Activated naive CD4-positive, alpha-beta T cell treated with anti-CD3 and anti-CD28 coated beads, Interleukin-2, amount 50 U/mL, for 24 hours (primary cell): Measurements from ENCODE around the gene RBM15.

Experiments used
- H3K27ac Mint-ChIP-seq: one replicate; pipeline ENCODE4 v1.8.0; 2021; ENCODE audit warnings: mild to moderate bottlenecking, mixed read lengths
- H3K27me3 Mint-ChIP-seq: one replicate; pipeline ENCODE4 v1.8.0; 2021; ENCODE audit warnings: mixed read lengths
- H3K36me3 Mint-ChIP-seq: one replicate; pipeline ENCODE4 v1.8.0; 2021; ENCODE audit warnings: mixed read lengths
- H3K4me1 Mint-ChIP-seq: one replicate; pipeline ENCODE4 v1.8.0; 2021; ENCODE audit warnings: mixed read lengths
- H3K4me3 Mint-ChIP-seq: one replicate; pipeline ENCODE4 v1.8.0; 2021; ENCODE audit warnings: mild to moderate bottlenecking, mixed read lengths
- H3K9me3 Mint-ChIP-seq: one replicate; pipeline ENCODE4 v1.8.0; 2021; ENCODE audit warnings: mixed read lengths

RBM15 gene

DNA sequence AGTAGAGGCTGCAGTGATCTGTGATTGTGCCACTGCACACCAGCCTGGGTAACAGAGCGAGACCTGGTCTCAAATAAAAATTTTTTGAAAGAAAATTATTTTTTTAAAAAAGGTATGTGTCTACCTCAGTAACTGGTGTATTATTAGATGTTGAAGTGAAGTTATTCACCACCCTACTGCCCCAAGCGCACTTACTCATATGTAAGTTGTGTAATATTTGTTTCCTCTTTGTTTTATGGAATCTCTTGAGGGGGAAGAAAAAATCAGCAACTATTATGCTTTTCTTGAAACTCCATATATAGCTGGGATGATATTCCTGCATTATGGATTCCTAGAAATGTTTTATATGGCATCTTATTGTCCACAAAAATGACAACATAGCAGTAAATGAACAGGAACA lies 21.3 kb downstream of the RBM15 start:
- H3K9me3 Mint-ChIP-seq, result no peaks in the 10 kb centered on the region
- no peak overlapping the region for H3K27ac Mint-ChIP-seq
- H3K27me3 Mint-ChIP-seq, result no peaks in the 10 kb centered on the region
- peaks cover 11% of the 10 kb centered on the region for H3K4me1 Mint-ChIP-seq
- H3K36me3 Mint-ChIP-seq, result peaks cover 11% of the 10 kb centered on the region
- no peak overlapping the region for H3K4me3 Mint-ChIP-seq

DNA sequence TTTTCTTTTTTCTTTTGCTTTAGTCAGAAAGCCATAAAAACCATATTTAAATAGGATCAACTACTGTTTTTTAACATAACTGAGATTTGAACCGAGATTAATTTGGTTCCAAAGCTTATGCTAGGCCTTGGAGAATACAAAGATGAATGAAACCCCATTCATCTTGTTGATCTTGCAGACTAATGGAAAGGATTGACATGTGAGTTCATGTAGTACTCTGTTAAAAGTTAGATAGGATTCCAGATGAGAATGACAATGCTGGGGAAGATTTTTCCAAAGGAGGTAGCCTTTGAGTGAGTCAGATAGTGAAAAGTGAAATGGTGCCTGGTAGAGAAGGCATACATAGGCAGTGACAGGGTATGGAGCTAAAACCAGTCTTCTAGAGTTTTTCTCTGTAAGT lies 22.7 kb downstream of the RBM15 start:
- no peak overlapping the region for H3K27ac Mint-ChIP-seq
- no peak overlapping the region for H3K4me3 Mint-ChIP-seq

DNA sequence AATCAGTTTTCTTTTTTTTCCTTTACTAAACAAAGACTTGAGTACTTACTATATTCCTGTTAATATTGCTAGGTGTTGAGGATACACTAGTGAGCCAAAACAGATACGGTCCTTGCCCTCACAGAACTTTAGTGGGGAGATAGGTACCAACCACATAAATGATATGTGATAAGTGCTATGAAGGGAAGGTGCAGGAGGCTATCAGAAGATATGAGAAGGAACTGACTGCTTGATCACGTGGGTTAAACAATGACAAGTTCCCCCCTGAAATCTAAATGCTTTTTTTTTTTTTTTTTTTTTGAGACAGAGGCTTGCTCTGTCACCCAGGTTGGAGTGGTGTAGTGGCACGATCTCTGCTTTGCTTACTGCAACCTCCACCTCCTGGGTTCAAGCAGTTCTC lies 25.0 kb downstream of the RBM15 start:
- H3K27ac Mint-ChIP-seq, result no peak overlapping the region
- H3K4me3 Mint-ChIP-seq, result no peak overlapping the region
- no peaks in the 10 kb centered on the region for H3K4me1 Mint-ChIP-seq
- H3K27me3 Mint-ChIP-seq, result no peaks in the 10 kb centered on the region
- H3K9me3 Mint-ChIP-seq, result no peaks in the 10 kb centered on the region
- peaks cover 3% of the 10 kb centered on the region for H3K36me3 Mint-ChIP-seq

More for the DNA sequence above, 22.7 kb downstream of the RBM15 start:
- Mint-ChIP-seq H3K36me3 (peaks cover 3% of the 10 kb centered on the region), H3K27me3 (no peaks in the 10 kb centered on the region), H3K9me3 (no peaks in the 10 kb centered on the region), H3K4me1 (no peaks in the 10 kb centered on the region)

DNA sequence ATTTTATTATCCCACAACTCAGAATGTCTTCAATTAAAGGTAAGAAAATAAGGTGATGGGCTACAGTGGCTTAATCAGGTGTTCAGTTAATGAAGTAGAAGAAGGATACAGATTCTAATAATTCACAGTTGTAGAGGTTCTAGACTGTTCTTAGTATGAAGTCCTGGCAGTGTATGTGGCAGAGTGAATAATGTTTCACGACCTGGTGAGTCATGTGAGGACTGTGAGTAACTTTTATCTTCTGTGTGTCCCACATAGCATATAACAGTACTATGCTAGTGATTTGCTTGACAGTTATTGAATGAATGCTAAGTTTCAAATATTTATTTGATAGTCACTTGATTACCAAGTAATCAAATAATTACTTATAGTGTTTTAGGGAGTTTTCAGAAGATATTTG lies 31.6 kb downstream of the RBM15 start:
- no peaks in the 10 kb centered on the region for H3K9me3 Mint-ChIP-seq
- no peaks in the 10 kb centered on the region for H3K27me3 Mint-ChIP-seq
- H3K4me1 Mint-ChIP-seq, result peaks cover 15% of the 10 kb centered on the region
- no peak overlapping the region for H3K4me3 Mint-ChIP-seq
- no peak overlapping the region for H3K27ac Mint-ChIP-seq
- H3K36me3 Mint-ChIP-seq, result peaks cover 2% of the 10 kb centered on the region

DNA sequence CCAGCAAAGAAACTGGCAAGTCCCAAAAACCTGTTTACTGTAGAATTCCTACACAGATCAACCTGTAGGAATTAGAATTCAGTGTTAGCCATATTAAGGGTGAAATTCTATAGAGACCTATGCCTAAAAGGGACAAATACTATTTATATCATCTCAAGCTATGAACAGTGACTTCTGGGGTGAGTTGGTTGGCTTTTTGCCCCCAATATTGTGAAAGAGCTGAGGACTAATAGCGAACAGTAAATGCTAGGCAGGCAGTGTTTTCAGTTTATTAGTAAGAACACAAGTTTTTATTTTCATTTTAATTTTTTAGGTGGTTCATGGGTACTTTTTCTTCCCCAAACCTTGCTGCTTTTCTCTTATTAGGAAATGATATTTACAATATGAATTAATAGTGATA lies 36.3 kb downstream of the RBM15 start:
- Mint-ChIP-seq H3K4me3 (no peak overlapping the region), H3K27me3 (no peaks in the 10 kb centered on the region), H3K36me3 (peaks cover 7% of the 10 kb centered on the region), H3K4me1 (peaks cover 6% of the 10 kb centered on the region), H3K9me3 (no peaks in the 10 kb centered on the region), H3K27ac (no peak overlapping the region)

DNA sequence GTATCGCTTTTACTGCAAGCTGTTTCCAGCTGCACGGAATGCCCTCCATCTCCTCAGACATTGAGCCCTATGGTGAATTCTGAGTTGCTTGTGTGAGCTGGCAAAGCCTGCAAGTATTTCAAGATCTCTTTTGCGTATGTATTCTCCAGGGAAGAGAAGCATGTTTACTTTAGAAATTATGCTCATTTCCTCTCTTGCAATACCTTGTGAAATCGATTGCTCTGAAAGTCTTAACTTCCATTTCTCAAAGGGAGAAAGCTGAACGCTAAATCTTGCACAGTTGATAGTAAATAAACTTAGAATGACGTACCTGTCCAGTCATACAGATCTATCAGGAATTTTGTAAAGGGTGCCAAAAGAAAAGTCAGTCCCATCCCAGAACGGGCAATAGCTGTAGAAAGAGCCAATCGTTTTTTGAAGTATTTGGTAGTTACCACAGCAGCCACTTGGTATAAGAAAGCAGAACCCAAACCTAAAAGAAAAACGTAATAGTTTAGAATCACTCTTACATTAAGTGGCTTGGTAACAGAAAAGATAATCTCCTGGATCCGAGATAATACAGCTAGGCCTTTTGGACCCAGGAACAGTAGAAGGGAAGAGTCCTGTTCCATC lies 41.6 kb downstream of the RBM15 start:
- Mint-ChIP-seq H3K4me1 (peaks cover 24% of the 10 kb centered on the region), H3K4me3 (no peak overlapping the region), H3K27me3 (no peaks in the 10 kb centered on the region), H3K9me3 (no peaks in the 10 kb centered on the region), H3K36me3 (peaks cover 5% of the 10 kb centered on the region), H3K27ac (no peak overlapping the region)

DNA sequence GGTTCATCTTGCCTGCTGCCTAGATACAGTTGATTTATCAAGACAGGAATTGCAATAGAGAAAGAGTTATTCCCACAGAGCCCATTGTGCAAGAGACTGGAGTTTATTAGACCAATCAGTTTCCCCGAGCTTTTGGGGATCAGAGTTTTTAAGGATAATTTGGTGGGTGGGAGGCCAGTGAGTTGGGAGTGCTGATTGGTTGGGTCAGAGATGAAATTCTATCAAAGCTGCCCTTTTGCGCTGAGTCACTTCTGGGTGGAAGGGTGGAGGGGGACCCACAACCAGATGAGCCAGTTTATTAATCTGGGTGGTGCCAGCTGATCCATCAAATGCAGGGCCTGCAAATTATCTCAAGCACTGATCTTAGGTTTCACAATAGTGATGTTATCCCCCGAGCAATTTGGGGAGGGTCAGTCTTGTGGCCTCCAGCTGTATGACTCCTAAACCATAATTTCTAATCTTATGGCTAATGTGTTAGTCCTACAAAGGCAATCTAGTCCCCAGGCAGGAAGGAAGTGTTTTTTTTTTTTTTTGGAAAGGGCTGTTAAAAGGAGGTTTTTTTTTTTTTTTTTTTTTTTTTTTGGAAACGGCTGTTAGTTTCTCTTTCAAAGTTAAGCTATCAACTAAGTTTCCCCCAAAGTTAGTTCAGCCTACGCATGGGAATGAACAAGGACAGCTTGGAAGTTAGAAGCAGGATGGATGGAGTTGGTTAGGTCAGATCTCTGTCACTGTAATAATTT lies 44.2 kb downstream of the RBM15 start:
- H3K36me3 Mint-ChIP-seq, result peaks cover 2% of the 10 kb centered on the region
- H3K4me1 Mint-ChIP-seq, result peaks cover 24% of the 10 kb centered on the region
- no peaks in the 10 kb centered on the region for H3K9me3 Mint-ChIP-seq
- H3K4me3 Mint-ChIP-seq, result peak overlapping the region; percentile 47
- no peaks in the 10 kb centered on the region for H3K27me3 Mint-ChIP-seq
- peak overlapping the region; percentile 90 for H3K27ac Mint-ChIP-seq

DNA sequence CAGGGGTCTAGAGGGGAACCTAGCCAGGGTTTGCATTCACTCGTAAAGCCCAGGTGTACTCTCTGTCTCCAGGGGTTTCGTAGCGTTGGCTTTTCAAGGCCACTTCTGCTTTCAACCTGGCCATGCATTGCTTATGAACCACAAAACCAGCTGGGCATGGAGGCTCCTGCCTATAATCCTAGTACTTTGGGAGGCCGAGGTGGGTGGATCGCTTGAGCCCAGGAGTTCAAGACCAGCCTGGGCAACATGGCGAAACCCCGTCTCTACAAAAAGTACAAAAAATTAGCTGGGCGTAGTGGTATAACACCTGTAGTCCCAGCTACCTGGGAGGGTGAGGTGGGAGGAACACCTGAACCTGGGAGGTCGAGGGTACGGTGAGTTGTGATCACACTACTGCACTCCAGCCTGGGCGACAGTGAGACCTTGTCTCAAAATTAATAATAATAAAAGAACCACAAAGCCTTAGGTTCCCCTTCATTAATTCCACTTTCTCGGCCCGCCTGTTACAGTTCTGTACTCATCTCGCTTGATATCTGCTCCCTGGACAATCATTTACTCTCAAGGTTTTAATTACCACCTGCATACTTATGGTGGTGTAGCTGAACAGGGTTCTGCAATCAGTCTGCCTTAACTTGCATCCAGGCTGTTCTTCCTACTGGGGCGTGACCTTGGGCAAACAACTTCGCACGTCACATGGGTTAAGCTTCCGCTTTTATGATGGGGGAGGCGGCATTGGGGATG lies 45.6 kb downstream of the RBM15 start:
- H3K4me3 Mint-ChIP-seq, result no peak overlapping the region
- H3K4me1 Mint-ChIP-seq, result peaks cover 24% of the 10 kb centered on the region
- H3K9me3 Mint-ChIP-seq, result no peaks in the 10 kb centered on the region
- no peaks in the 10 kb centered on the region for H3K36me3 Mint-ChIP-seq
- H3K27me3 Mint-ChIP-seq, result no peaks in the 10 kb centered on the region
- no peak overlapping the region for H3K27ac Mint-ChIP-seq

DNA sequence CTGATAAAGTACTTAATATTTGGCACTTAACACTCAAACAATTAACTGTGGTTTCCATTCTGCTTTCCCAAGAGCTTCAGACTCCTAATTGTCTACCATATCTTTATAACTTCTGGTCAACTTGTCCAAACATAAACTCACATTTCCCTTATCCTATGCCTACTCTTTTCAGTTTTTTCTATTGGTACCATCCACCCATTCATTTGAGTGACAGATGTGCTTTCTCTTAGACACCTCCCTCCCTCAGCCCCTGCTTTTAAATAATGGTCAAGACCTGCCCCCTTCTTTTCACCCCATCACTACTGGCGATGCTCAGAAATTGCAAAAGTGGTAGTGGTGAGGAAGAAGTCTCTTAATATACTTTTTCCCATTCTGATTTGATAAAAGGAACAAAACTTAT lies 46.2 kb downstream of the RBM15 start:
- Mint-ChIP-seq H3K9me3 (no peaks in the 10 kb centered on the region), H3K4me3 (no peak overlapping the region), H3K27me3 (no peaks in the 10 kb centered on the region), H3K4me1 (peaks cover 24% of the 10 kb centered on the region), H3K27ac (peak overlapping the region; percentile 8), H3K36me3 (peaks cover 2% of the 10 kb centered on the region)

DNA sequence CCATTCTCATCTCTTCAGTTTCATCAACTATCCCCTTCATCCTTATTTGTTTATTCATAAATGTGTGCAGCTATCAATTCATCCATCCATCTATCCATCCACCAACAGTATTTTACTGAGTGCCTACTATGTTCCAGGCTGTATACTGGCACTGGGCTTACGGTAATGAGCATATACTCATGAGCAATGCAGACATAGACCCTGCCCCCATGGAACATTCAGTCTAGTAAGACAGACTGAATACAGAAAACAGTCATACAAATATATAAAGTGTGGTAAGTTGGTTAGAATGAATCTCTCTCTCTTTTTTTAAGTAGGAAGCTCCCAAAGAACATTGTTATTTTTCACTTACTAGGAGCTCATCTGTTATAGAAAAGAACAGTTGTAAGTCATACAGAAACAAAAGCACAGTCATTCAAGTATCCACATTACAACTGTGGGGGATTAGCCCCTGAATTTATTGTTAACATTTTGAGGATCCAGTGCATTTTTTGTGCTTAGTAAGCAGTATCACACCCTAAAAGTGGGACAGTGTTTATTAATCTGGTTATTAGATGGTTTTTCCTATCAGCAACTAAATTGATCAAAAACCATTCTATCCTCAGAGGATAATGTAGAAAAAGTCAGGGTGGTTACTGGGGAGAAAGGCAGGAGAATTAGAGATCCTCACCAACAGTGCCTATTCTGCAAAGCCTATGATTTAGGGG lies 48.0 kb downstream of the RBM15 start:
- H3K36me3 Mint-ChIP-seq, result peaks cover 2% of the 10 kb centered on the region
- no peak overlapping the region for H3K27ac Mint-ChIP-seq
- peaks cover 24% of the 10 kb centered on the region for H3K4me1 Mint-ChIP-seq
- no peaks in the 10 kb centered on the region for H3K27me3 Mint-ChIP-seq
- H3K4me3 Mint-ChIP-seq, result no peak overlapping the region
- H3K9me3 Mint-ChIP-seq, result no peaks in the 10 kb centered on the region

DNA sequence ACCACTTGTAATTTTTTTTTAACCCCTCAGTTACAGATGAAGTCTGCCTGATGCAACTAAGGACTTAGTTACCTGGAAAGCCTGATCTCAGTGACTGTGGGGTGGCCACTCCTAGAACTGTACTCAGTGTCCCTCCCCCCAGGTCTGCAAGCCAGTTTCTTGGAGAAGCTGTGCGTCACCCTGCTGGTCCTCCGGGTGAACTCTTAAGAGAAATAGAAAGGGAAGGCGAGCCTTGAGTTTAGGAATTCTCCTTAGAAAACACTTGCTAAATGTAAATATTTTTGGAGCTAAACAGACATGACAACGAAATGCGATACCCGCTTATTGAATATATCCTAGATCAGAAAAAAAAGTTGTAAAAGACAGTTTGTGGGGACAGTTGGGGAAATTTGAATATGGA lies 50.9 kb downstream of the RBM15 start:
- Mint-ChIP-seq H3K36me3 (peaks cover 11% of the 10 kb centered on the region), H3K27ac (no peak overlapping the region), H3K4me3 (no peak overlapping the region), H3K9me3 (no peaks in the 10 kb centered on the region), H3K27me3 (no peaks in the 10 kb centered on the region), H3K4me1 (peaks cover 4% of the 10 kb centered on the region)

DNA sequence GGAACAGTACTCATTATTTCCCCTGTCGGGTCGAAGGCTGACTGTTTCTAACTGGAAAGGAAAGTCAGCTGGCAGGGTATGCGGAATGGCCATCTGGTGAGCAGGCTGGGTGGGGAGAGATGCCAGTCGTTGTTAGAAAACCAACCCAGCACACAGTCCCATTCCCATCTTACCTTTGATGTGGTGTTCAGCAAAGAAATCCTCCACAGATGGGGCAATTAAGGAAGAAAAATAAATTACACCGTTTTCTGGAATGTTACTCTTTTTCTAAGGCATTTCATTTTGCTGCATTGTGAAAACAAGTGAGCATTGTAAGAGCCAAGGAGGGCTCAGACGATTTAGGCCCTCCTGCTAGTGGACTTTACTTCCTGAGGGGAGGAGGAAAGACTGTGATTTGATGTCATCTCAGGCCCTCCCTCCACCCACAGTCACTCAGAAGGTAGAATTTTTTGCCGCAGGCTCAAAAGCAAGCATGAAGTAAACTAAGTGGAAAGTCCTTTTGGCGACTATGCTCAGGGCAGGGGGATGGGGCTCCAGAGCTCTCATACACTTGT lies 51.6 kb downstream of the RBM15 start, which contains the start of gene SLC16A4:
TSS of gene SLC16A4 (minus strand) at position 335 of the 554 bp plus-strand sequence. CDS start 1,703 bp downstream, outside the sequence.
- Mint-ChIP-seq H3K27me3 (no peaks in the 10 kb centered on the region), H3K27ac (no peak within 1 kb of the TSS), H3K4me1 (no peaks in the 10 kb centered on the region), H3K4me3 (no peak within 1 kb of the TSS), H3K36me3 (peaks cover 11% of the 10 kb centered on the region), H3K9me3 (no peaks in the 10 kb centered on the region)

DNA sequence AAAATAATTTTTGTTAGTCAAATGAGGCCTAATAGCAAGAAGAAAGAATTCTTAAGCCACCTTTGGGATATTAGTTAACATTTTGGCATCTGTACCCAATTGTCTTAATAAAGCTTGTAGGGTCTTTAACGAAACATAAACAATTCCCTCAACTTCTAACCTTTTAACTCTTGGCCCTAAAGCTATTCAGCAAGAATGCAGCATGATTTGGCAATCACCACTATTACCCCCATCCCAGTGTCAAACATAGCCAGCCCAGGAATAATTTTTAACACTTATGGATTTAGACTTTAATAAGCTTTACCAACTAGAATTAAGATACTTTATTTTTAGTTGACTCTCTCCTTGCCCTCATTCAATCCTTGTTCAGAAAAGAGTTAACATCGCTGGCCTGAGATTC lies 54.1 kb downstream of the RBM15 start:
- H3K9me3 Mint-ChIP-seq, result no peaks in the 10 kb centered on the region
- peaks cover 12% of the 10 kb centered on the region for H3K36me3 Mint-ChIP-seq
- no peaks in the 10 kb centered on the region for H3K4me1 Mint-ChIP-seq
- no peak overlapping the region for H3K27ac Mint-ChIP-seq
- H3K27me3 Mint-ChIP-seq, result no peaks in the 10 kb centered on the region
- no peak overlapping the region for H3K4me3 Mint-ChIP-seq

DNA sequence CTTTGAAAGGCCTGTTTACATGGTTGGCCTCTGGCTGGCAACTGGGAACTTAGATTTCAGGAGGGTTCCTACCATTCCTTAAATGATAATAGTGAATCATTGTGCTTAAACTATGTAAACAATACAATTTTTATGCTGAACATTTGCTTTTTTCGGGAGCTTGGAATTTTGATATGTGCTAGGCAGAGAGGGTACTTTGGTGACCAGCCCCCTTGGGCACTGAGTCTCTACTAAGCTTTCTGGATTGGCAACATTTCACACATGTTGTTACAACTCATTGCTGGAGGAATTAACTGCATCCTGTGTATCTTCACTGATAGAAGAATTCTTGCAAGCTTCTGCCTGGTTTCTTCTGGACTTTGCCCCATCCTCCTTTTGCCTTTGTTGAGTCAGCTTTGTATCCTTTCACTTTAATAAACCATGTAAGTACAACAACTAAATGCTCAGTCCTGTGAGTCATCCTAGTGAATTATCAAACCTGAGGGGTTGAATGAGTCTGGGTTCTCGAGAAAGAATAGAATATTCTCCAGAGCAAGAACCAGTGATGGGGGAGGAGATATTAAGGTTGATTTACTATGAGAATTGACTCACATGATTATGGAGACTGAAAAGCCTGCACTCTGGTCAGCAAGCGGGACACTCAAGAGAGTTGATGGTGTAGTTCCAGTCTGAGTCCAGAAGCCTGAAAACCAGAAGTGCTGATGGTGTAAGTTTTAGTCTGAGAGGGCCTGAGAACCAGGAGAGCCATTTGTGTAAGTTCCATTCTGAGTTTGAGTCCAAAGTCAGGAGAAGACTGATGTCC lies 54.7 kb downstream of the RBM15 start:
- peaks cover 13% of the 10 kb centered on the region for H3K36me3 Mint-ChIP-seq
- H3K27me3 Mint-ChIP-seq, result no peaks in the 10 kb centered on the region
- H3K9me3 Mint-ChIP-seq, result no peaks in the 10 kb centered on the region
- no peak overlapping the region for H3K4me3 Mint-ChIP-seq
- no peak overlapping the region for H3K27ac Mint-ChIP-seq
- no peaks in the 10 kb centered on the region for H3K4me1 Mint-ChIP-seq

DNA sequence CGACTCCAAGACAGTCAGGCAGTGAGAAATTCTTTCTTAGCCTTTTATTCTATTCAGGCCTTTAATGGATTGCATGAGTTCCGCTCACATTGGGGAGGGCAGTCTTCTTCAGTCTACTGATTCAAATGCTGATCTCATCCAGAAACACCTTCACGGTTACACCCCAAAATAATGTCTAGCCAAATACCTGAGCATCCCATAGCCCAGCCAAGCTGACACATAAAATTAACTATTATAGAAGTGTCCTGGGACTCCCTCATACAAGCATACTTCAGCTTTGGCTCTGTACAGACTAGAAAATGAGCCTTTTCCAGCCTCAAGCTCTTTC lies 55.3 kb downstream of the RBM15 start:
- no peaks in the 10 kb centered on the region for H3K9me3 Mint-ChIP-seq
- no peaks in the 10 kb centered on the region for H3K4me1 Mint-ChIP-seq
- H3K27me3 Mint-ChIP-seq, result no peaks in the 10 kb centered on the region
- H3K36me3 Mint-ChIP-seq, result peaks cover 13% of the 10 kb centered on the region
- no peak overlapping the region for H3K27ac Mint-ChIP-seq
- H3K4me3 Mint-ChIP-seq, result no peak overlapping the region
